Right atrium auricular region (tissue), 2 donors: ENCODE results near the gene PUM2. TPM values are rescaled to one million over a fixed set of nuclear protein-coding genes. Genes with fewer than 3 reads are reported as not detected.
"Not testable (repeated sequence)": the region's sequence is repeated elsewhere in the genome, so short reads cannot be mapped to it uniquely, and the experiment has no call there.

Source experiments
- DNase-seq: peaks from one replicate; pipeline ENCODE4 v3.0.0-alpha.2; 2019; ENCODE audit warnings: low spot score
- H3K27ac ChIP-seq, 2 donors: fragments of 200-600 bp; sonication (generic); 1 replicate in 1 of 2; 2 replicates in 1 of 2; pipeline ENCODE4 v1.5.1; 2016 to 2019
- H3K27me3 ChIP-seq, 2 donors: fragments of 200-600 bp; sonication (generic); one replicate each; pipeline versions ENCODE4 v1.5.1 to v1.6.0; 2017 to 2019
- H3K36me3 ChIP-seq: fragments of 200-600 bp; sonication (generic); one replicate; pipeline ENCODE4 v1.5.1; 2016
- H3K4me1 ChIP-seq, 2 donors: fragments of 200-600 bp; sonication (generic); one replicate each; pipeline versions ENCODE4 v1.5.1 to v1.6.0; 2017 to 2019
- H3K4me3 ChIP-seq, 2 donors: fragments of 200-600 bp; sonication (generic); 1 replicate in 1 of 2; 2 replicates in 1 of 2; pipeline ENCODE4 v1.5.1; 2017 to 2019; ENCODE audit warnings: mild to moderate bottlenecking in 1 of 2, moderate library complexity in 1 of 2
- H3K9me3 ChIP-seq, 2 donors: fragments of 200-600 bp; sonication (generic); one replicate each; pipeline ENCODE4 v1.5.1; 2019
- total RNA-seq, 2 donors: library from RNA; depleted of rRNA; stranded (reverse); fragments of >200 nt; gene quantifications; one replicate each; pipeline ENCODE4 v1.1.0, GENCODE V29; 2016
- TF ChIP-seq, protein P1 (sequence below), 2 donors: fragments of 200-600 bp; sonication (generic); IDR thresholded peaks; one replicate each; pipeline ENCODE4 v1.5.1; 2019; ENCODE audit warnings: antibody characterized with exemption in 2 of 2

PUM2 gene
- total RNA-seq, 2 donors from 2014 or later: 35.0 to 44.8 TPM

DNA sequence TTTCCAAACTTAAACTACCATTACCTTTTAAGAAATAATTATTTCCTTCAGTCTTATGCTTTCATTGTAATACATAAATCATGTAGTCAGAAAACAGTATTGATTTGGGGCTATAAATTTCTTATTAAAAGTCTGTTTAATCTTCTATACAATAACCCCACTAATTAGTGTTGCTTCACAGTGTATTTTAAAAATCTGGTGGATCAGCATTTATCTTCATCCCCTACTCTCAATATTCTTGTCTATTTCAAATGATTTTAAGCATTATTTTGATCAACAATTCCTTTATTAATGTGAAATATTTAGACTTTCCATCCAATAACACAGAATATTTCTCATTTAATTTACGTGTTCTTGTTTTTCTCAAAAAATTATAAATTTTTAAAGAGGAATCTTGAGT, 93.2 kb downstream of the PUM2 start:
- DNase-seq: no peak
- Histone ChIP-seq H3K4me1 (no peaks in the 10 kb centered on the region), H3K4me3 (no peak overlapping the region), H3K9me3 (no peaks in the 10 kb centered on the region), H3K36me3 (peaks cover 67% of the 10 kb centered on the region), H3K27ac (no peak overlapping the region), H3K27me3 (no peaks in the 10 kb centered on the region)
- TF ChIP-seq, protein P1, sequence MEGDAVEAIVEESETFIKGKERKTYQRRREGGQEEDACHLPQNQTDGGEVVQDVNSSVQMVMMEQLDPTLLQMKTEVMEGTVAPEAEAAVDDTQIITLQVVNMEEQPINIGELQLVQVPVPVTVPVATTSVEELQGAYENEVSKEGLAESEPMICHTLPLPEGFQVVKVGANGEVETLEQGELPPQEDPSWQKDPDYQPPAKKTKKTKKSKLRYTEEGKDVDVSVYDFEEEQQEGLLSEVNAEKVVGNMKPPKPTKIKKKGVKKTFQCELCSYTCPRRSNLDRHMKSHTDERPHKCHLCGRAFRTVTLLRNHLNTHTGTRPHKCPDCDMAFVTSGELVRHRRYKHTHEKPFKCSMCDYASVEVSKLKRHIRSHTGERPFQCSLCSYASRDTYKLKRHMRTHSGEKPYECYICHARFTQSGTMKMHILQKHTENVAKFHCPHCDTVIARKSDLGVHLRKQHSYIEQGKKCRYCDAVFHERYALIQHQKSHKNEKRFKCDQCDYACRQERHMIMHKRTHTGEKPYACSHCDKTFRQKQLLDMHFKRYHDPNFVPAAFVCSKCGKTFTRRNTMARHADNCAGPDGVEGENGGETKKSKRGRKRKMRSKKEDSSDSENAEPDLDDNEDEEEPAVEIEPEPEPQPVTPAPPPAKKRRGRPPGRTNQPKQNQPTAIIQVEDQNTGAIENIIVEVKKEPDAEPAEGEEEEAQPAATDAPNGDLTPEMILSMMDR (IDR thresholded peaks at IDR 0.05): no peak

DNA sequence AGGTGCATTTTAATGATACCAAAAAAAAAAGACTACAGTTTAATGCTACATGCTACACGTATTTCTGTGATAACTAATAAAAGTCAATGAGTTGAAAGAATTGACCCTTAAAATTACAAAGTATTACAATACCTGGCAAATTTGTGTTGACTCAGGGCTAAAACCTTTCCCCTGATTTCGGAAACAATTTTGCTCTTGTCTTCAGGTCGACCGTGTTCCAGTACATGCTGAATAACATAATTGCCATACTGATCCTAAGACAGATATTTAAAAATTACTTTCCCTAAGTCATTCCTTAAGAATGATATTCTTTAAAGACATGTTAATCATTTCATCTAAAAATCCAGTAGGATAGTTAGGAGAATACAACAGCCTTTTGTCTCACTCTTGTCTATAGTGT, 95.9 kb downstream of the PUM2 start:
- TF ChIP-seq, protein P1 (IDR thresholded peaks at IDR 0.05): no peak
- peaks cover 66% of the 10 kb centered on the region for H3K36me3 ChIP-seq

DNA sequence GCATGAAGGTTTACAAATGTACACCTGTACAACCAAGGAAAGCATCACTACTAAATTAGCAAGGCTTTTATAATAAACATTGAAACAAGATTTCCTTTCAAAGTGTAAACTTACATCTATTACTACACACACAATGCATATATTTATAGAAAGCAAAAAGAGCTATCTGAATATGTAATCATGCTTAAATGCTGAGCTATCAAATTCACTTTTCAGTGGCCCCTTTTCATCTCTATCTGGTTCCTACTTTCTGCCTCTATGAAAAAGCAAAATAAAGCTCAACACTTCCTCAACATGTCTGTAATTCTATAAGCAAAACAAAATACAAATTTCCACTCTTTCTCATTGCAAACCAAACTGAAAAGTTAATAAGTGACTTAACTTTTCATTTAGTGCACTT, 100.2 kb downstream of the PUM2 start:
- no peaks in the 10 kb centered on the region for H3K9me3 ChIP-seq
- DNase-seq: no peak
- H3K27ac ChIP-seq: no peak overlapping the region
- H3K27me3 ChIP-seq: no peaks in the 10 kb centered on the region
- TF ChIP-seq, protein P1 (IDR thresholded peaks at IDR 0.05): no peak
- no peaks in the 10 kb centered on the region for H3K4me1 ChIP-seq
- peaks cover 61% of the 10 kb centered on the region for H3K36me3 ChIP-seq
- H3K4me3 ChIP-seq: no peak overlapping the region

More for the DNA sequence above, 95.9 kb downstream of the PUM2 start:
- H3K9me3 ChIP-seq: no peaks in the 10 kb centered on the region
- H3K4me1 ChIP-seq: no peaks in the 10 kb centered on the region
- no peak for DNase-seq
- no peaks in the 10 kb centered on the region for H3K27me3 ChIP-seq
- H3K4me3 ChIP-seq: no peak overlapping the region
- no peak overlapping the region for H3K27ac ChIP-seq

DNA sequence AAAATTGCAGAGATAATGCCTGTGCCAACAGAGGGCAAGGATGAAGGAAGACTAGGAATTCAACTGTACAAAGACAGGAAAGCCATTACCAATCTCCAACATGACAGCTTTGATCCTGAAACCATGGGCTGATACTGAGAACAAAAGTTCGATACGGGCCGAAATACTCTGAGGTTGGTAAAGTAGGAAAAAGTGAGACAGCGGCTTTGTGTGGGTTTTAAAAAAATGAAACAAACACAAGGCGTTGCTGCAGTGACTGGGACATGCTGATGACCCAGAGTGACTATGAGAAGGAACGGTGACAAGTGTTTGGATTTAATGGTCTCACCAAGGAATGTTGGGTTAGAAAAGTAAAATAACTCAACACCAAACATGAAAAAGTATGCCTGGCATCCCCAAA, 101.5 kb downstream of the PUM2 start:
- no peak overlapping the region for H3K4me3 ChIP-seq
- no peaks in the 10 kb centered on the region for H3K27me3 ChIP-seq
- no peak overlapping the region for H3K27ac ChIP-seq
- H3K36me3 ChIP-seq: peaks cover 50% of the 10 kb centered on the region
- H3K9me3 ChIP-seq: no peaks in the 10 kb centered on the region
- no peak for DNase-seq
- H3K4me1 ChIP-seq: no peaks in the 10 kb centered on the region
- TF ChIP-seq, protein P1 (IDR thresholded peaks at IDR 0.05): no peak

DNA sequence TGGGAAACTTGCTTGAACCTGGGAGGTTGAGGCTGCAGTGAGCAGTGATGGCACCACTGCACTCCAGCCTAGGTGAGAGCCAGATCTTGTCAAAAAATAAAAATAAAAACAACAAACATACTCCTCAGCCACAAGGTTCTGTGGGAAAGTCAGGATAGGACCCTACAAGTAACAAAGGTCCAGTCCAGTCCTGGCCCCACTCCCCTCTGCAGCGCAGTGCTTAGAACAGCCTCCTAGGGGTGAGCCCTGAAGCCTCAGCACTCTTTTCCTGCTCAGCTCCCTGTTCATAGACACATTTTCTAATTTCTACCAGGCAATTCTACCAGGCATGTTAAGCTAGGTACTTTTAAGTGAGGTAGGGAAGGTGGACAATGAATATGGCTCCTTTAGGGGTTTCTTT, 103.6 kb downstream of the PUM2 start:
- no peak for DNase-seq
- TF ChIP-seq, protein P1 (IDR thresholded peaks at IDR 0.05): no peak
- Histone ChIP-seq H3K4me3 (no peak overlapping the region), H3K27ac (no peak overlapping the region), H3K4me1 (no peaks in the 10 kb centered on the region), H3K9me3 (no peaks in the 10 kb centered on the region), H3K27me3 (no peaks in the 10 kb centered on the region), H3K36me3 (peaks cover 30% of the 10 kb centered on the region)

DNA sequence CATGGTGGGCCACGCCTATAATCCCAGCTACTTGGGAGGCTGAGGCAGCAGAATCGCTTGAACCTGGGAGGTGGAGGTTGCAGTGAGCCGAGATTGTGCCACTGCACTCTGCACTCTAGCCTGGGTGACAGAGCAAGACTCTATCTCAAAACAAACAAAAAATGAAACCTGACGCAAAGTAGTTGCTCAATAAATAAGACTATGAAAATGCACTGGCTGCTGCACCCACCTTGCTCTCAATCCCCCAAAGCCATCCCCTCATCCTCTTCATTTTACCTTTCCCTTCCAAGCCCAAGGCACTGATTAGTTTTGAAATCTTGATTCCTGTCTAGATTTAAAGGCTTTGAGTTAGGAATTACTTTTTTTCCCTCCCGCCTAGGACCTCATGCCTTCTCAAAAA, 107.0 kb downstream of the PUM2 start:
- not testable (repeated sequence) for H3K4me1 ChIP-seq, H3K4me3 ChIP-seq, H3K27me3 ChIP-seq, DNase-seq, H3K27ac ChIP-seq, H3K36me3 ChIP-seq, H3K9me3 ChIP-seq
